ENCODE results near the gene PYGL. TPM values are rescaled to one million over a fixed set of nuclear protein-coding genes. Genes with fewer than 3 reads are reported as not detected.
"Not testable (repeated sequence)": the region's sequence is repeated elsewhere in the genome, so short reads cannot be mapped to it uniquely, and the experiment has no call there.

PYGL gene
- total RNA-seq, 1 donor from 2014 or later: 5.8 TPM

GRCh38 chr14:50924236-50924635, 20.0 kb downstream of the PYGL start:
- H3K9me3 ChIP-seq (replicated peaks): no peaks in the 10 kb centered on the region
- no peak for TF ChIP-seq CTCF (IDR thresholded peaks at IDR 0.05; ENCODE audit: borderline replicate concordance)
- intact Hi-C loops (cut with micrococcal nuclease): no loop called here
- no peaks in the 10 kb centered on the region for H3K27me3 ChIP-seq (ENCODE audit: low read depth)
- H3K4me1 ChIP-seq: peaks cover 8% of the 10 kb centered on the region
- no peak overlapping the region for H3K4me3 ChIP-seq
- no peak for DNase-seq
- no peak overlapping the region for H3K27ac ChIP-seq (replicated peaks)
- peaks cover 14% of the 10 kb centered on the region for H3K36me3 ChIP-seq

GRCh38 chr14:50922803-50923202, 21.5 kb downstream of the PYGL start:
- peaks cover 14% of the 10 kb centered on the region for H3K36me3 ChIP-seq
- DNase-seq: no peak
- no peaks in the 10 kb centered on the region for H3K27me3 ChIP-seq (ENCODE audit: low read depth)
- TF ChIP-seq CTCF (IDR thresholded peaks at IDR 0.05; ENCODE audit: borderline replicate concordance): no peak
- no peaks in the 10 kb centered on the region for H3K9me3 ChIP-seq (replicated peaks)
- intact Hi-C loops (cut with micrococcal nuclease): no loop called here
- no peak overlapping the region for H3K4me3 ChIP-seq
- peaks cover 8% of the 10 kb centered on the region for H3K4me1 ChIP-seq
- no peak overlapping the region for H3K27ac ChIP-seq (replicated peaks)

- no peaks in the 10 kb centered on the region for H3K4me1 ChIP-seq
- no peak overlapping the region for H3K4me3 ChIP-seq
- intact Hi-C loops (cut with micrococcal nuclease): no loop called here
- H3K36me3 ChIP-seq: peaks cover 33% of the 10 kb centered on the region
- no peak for DNase-seq
- TF ChIP-seq CTCF (IDR thresholded peaks at IDR 0.05; ENCODE audit: borderline replicate concordance): no peak
- peak overlapping the region; percentile 7 for H3K27ac ChIP-seq (replicated peaks)
- no peaks in the 10 kb centered on the region for H3K27me3 ChIP-seq (ENCODE audit: low read depth)
- no peaks in the 10 kb centered on the region for H3K9me3 ChIP-seq (replicated peaks)
Measured at GRCh38 chr14:50920482-50921230, 23.6 kb downstream of the PYGL start.

- H3K4me3 ChIP-seq; H3K4me1 ChIP-seq; H3K27me3 ChIP-seq (ENCODE audit: low read depth); DNase-seq; intact Hi-C loops (cut with micrococcal nuclease); H3K9me3 ChIP-seq (replicated peaks); H3K27ac ChIP-seq (replicated peaks): not testable (repeated sequence)
- H3K36me3 ChIP-seq: peaks cover 38% of the 10 kb centered on the region
Measured at GRCh38 chr14:50919524-50919923, 24.8 kb downstream of the PYGL start.

GRCh38 chr14:50917449-50917848, 26.8 kb downstream of the PYGL start:
- no peaks in the 10 kb centered on the region for H3K9me3 ChIP-seq (replicated peaks)
- intact Hi-C loops (cut with micrococcal nuclease): no loop called here
- no peaks in the 10 kb centered on the region for H3K4me1 ChIP-seq
- no peak overlapping the region for H3K27ac ChIP-seq (replicated peaks)
- H3K4me3 ChIP-seq: no peak overlapping the region
- no peak for TF ChIP-seq CTCF (IDR thresholded peaks at IDR 0.05; ENCODE audit: borderline replicate concordance)
- peaks cover 44% of the 10 kb centered on the region for H3K36me3 ChIP-seq
- no peak for DNase-seq
- H3K27me3 ChIP-seq (ENCODE audit: low read depth): no peaks in the 10 kb centered on the region
